Stimulated activated CD4-positive, alpha-beta T cell treated with anti-CD3 and anti-CD28 coated beads, Interleukin-12 subunit alpha, Interleukin-12 subunit beta, amount 100 ng/mL, for 24 hours (primary cell): ENCODE results near the gene ITPKB.

Experiments used
- DNase-seq, 2 experiments: peaks; one replicate each; pipeline ENCODE4 v3.0.0-alpha.2; 2020; ENCODE audit warnings: low read depth in 2 of 2

Gene ITPKB

GRCh38 chr1:226665505-226666163 lies 73.4 kb downstream of the ITPKB start:
- DNase-seq = no peak

DNA sequence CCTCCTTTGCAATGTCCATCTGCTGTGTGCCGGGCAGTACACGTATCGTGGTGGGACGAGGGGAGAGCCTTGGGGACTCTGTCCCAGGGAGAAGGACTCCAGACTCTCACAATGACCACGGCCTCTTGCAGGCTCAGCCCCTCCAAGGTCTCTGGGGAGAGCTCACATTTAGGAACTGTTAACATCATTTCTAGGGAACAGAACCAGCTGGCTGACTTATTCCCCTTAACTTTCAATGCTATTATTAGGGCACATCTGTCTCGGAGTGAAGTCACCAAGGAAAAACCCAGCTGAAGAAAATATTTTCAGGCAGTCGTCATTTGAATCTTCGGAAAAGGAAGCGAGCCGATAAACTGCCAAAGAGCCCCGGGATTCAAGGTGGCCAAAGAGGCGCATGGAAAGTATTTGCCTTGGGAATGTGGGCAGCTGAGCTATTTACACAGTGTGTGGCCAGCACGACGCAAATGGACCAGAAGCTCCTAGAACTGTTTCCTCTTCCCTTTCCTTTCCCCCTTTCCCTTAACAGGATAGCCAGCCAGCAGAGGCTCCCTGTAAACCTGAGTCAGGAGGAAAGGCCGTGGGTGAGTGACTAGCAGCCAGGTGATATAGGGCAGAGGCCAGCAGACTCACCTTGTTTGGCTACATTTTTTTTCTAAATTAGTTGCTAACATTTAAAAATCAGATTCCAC lies 74.5 kb downstream of the ITPKB start:
- no peak for DNase-seq

DNA sequence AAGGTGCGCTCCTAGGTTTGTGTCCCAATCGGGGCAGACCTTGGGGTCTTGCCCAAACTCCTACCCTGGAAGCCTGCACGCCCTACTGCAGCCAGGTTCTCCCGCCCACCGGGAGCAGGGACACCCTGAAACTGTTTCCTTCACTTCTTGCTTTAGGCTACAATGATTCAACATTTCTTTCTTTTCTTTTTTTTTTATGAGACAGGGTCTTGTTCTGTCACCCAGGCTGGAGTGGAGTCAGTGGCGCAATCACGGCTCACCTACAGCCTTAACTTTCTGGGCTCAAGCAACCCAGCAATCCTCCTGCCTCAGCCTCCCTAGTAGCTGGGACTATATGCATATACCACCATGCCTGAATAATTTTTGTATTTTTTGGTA lies 75.8 kb downstream of the ITPKB start:
- no peak for DNase-seq

DNA sequence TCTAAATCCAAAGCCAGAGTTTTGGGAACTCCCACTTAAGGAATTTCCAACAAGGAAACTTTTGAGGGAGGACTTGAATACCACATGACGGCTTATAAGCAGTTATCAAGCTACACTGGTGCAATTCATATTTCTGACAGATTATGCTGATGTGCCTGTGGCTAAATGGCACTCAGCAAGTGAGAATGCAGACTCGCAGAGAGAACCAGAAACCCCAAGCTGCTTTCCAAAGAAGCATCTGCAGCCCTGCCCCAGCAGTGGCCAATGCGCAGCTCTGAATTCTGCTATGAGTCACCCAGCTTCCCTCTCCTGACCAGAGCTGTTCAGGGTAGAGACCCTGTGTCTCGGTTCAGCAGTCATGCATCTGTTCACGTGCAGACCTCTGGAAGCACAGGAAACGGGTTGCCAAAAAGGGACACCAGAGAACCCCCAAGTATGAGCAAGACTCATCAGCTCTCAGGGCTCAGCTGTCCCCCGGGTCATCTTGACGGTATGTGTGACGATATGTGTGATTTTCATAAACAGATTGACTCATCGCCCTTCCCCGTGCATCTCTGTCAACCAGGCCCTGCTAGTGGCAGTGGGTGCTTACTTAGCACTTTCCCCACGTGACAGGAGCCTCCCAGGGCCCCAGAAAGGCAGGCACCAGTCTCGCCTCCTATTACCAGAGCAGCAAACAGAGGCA lies 76.3 kb downstream of the ITPKB start:
- peak; percentile 72 to 77 for DNase-seq

DNA sequence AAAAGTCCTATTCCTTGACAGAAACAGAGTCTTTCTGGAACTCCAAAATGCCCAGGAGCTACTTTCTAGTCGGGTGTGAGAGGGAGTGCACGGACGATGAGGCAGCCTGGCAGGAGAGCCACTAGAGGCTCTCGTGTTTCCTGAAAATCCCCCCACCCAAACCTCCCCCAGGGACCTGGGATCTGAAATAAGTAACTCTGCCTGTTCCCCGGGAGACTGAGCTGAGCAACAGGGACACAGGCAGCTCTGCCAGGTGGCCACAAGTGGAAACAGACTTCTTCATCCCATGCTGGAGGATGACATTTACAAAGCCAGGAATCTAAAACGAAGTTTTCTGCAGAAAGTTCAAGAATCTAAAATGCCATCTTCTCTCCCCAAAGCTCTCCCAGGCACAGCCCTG lies 77.1 kb downstream of the ITPKB start:
- DNase-seq = no peak

- no peak for DNase-seq
These were observed 77.8 kb downstream of the ITPKB start for GRCh38 chr1:226661271-226661670.

DNA sequence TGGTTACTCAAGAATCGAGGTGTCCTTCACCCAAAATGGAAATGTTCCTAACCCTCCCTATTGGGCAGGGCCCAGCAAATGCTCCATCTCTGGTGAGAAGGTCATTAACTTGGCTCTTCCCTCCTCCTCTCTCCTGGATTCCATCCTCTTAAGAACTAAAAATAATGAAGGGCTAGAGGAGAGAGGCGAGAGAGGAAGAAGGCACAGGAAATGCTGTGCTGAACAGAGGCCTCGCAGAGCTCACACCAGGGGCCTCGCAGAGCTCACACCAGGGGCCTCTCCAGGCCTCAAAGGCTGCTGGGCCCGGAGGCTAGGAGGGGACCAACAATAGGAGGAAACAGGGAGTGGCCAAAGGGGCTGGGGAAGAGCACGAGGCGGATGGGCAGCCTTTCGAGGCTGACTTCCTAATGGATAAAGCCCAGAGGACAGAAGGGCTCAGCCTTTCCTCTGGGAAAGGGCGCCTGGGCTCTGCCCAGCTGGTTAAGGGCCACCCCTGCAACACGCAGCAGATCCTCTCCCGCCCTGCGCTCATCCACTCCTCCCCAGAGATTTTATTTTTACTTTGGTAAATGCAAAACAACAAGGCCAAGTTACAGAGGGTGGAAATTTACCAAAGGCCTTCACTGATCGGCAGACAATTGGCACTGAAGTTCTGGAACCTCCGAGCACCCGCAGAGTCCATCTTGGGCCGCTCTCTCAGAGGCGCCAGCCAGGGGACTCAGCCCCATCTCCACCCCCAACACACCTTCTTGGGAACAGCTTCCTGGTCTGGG lies 78.5 kb downstream of the ITPKB start:
- DNase-seq = no peak

- no peak for DNase-seq
These were observed 79.4 kb downstream of the ITPKB start for GRCh38 chr1:226659641-226660040.

- no peak for DNase-seq
These were observed 79.9 kb downstream of the ITPKB start for GRCh38 chr1:226659136-226659535.

DNA sequence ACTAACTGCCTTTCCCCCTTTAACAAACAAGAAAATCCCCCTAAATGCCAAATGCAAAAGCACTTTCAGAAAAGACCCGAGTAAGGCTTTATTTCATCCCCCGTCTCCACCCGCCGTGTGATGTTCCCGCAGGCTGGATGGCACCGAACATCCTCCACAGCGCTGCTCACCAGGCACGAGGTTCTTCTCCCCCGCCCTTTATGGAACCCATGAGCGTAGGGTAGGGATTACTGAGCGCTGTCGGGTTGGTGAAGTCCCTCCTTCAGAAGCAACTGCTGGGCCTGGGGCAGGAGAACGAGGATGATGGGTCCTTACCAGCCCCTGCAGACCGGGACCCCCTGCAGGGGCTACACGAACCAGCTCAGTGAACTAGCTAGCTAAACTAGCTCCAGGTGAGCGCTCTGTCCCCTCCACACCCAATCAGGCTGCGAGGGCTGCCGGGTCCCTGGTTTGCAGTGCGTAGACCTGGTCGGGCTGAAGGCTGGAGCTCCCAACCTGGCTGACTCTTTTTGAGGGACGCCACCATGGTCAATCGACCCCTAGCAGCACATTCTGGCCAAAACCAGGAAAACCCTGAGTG lies 80.4 kb downstream of the ITPKB start:
- DNase-seq = no peak

DNA sequence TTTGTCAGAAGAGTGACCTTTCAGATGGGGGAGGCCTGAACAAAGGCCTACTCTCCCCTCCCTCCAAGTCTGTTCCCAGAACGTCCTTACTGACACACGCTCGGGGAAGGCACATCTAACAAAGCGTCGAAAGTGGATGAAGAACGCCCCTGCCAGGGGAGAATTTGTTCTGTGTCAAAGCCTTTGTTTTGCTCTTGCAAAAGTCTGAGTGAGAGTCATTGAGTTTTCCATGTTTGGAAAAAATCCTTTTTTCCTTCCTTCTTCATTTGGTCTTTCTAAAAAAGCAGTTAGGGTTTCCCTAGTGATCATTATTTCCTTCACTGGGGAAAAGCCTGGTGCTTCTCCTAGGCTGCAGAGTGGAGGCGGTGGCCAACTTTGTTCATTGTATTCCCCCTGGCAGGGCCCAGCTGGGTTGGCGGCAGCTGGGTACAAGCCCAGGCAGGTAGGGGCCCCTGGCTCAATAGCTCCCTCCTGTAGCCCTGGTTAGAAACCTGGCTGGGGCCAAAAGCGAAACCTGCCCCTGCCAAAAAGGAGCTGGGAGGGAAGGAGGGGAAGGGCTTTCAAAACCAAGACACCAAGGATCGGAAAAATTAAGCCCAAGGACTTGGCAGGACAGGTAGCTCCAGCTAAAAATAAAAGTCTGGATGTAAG lies 81.1 kb downstream of the ITPKB start:
- DNase-seq = no peak

GRCh38 chr1:226656601-226657277 lies 82.3 kb downstream of the ITPKB start:
- no peak for DNase-seq

DNA sequence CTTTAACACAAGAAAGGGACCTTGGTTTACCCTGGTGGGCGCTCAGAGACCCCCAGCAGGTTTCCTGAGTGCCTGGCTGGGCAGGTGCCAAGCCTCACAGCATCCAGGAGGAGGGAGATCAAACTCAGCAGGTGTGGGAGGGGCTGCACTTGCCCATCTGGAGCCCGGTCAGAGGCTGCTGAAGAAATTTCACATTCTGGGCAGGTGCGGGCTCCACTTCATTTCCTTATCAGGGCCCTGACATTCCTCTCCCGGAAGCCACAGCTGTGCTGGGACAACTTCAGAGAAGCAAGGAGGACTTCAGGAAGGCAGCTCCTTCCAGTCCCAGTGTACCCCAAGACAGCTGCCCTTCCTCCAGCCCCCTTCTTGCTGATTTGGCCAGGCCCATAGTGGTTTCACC lies 82.9 kb downstream of the ITPKB start:
- no peak for DNase-seq

GRCh38 chr1:226655251-226656163 lies 83.6 kb downstream of the ITPKB start:
- DNase-seq = no peak

DNA sequence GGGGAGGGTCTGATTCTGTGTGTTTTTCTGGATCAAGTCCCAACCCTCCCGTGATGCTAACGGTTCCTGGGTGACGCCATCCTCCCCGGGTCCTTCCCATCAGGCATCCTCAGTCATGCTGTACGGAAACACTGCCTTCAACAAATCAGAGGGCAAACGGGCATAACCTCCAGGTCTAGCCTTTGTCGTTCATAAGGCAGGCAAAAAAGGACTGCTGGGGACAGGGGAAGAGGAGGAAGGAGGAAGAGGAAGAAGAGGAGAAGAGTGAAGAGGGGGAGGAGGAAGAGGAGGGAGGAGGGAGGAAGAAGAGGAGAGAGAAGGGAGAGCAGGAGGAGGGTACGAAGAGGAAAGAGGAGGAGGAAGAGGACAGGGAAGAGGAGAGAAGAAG lies 84.4 kb downstream of the ITPKB start:
- DNase-seq = no peak

DNA sequence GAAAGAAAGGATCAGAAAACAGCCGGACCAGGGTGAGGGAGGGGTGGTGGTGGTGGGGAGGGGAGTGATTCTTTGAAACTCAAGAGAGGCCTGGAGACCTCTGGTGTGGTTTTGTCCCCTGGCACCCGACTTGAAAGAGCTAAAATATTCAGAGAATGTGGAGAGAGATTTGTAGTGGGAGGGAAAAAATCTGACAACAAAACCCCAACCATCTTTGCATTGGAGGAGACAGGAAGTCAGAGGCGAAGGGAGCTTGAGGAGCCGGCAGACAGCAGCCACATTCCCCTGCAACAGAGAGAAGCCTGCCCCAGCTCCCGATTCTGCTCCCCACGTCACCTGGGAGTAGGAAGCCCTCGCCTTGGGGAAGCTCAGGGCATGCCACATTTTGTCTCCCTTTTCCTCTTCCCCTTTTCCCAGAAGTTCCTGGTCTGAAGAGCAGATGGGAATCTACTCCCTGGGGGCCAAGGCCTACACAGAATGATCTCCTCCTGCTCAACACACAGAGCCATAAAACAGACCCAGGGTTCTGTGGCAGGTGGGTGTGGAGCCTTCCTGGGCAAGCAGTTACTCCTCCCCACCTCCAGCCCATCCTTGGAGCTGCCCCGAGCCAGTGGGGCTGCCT lies 84.9 kb downstream of the ITPKB start:
- DNase-seq = no peak

DNA sequence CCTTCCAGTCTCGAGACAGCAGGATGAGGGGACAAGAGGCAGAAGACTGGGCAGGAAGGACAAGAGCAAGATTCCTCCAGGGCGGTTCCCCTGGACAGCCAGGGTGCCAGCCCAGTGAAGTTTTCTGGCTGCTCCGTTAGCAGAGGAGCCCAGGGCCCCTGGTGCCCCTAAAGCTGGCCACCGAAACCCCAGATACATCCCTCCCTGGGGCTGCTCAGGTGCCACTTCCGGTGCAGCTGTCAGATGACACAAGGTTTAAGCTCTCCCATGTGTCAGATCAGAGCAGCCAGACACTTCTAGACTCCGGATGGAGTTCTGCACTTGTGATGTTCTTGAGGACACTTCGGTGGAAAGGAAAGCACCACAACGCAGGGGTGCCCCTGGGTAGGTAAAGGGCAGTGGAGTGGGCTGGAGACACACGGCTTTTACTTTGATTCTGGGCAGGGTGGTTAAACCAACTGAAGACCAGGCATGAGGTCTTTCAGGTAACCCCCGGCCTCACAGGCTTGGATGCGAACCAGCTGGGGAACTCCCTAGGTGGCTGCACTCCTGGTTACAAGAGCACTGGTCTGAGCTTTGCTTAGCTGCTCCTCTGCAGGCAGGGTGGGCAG lies 85.7 kb downstream of the ITPKB start:
- DNase-seq = no peak

GRCh38 chr1:226652613-226653012 lies 86.5 kb downstream of the ITPKB start:
- DNase-seq = no peak

GRCh38 chr1:226651732-226652105 lies 87.4 kb downstream of the ITPKB start:
- no peak for DNase-seq
